IMR-90 (cell line): Measurements from ENCODE around the gene AATF. TPM values are rescaled to one million over a fixed set of nuclear protein-coding genes. Genes with fewer than 3 reads are reported as not detected.

ENCODE experiments used
- ATAC-seq: fragments of 200-7000 bp; cut with Tn5 transposase; 2 replicates; pipeline ENCODE4 v1.9.1; 2020; ENCODE audit warnings: low read depth, mild to moderate bottlenecking, moderate library complexity
- BruUV-seq: library from RNA; stranded (reverse); fragments of 400-500 nt; replicated peaks from 2 replicates; lab custom pipeline; 2021; lab: Mats Ljungman, UMichigan
- CTCF ChIA-PET: fragments of 300-600 bp; formaldehyde crosslinking; extraction: SDS; loops from one replicate; lab custom pipeline; 2021; ENCODE audit warnings: antibody characterized with exemption; lab: Yijun Ruan, JAX
- POLR2A ChIA-PET: fragments of 300-600 bp; sonication (Branson Sonifier 250); formaldehyde crosslinking; loops from one replicate; lab custom pipeline; 2022; ENCODE audit warnings: antibody characterized with exemption; ENCODE audit not compliant: unreplicated experiment; lab: Charles Lee
- DNase-seq: peaks from one replicate; pipeline ENCODE4 v3.0.0; 2013
- H2AFZ ChIP-seq: replicated peaks from 2 replicates; pipeline ENCODE3; 2013; ENCODE audit warnings: low read length, mild to moderate bottlenecking; ENCODE audit not compliant: poor library complexity
- H2AK5ac ChIP-seq: 2 replicates; pipeline ENCODE4 v1.6.1; 2013; ENCODE audit warnings: low read depth, low read length, inconsistent platforms
- H2AK9ac ChIP-seq: replicated peaks from 2 replicates; pipeline ENCODE3; 2013; ENCODE audit warnings: mild to moderate bottlenecking, low read depth, low read length, moderate library complexity; ENCODE audit not compliant: poor library complexity
- H2BK120ac ChIP-seq: 2 replicates; pipeline ENCODE4 v1.6.1; 2013; ENCODE audit warnings: low read depth, low read length, inconsistent platforms
- H2BK15ac ChIP-seq: 3 replicates; pipeline ENCODE4 v1.6.1; 2013; ENCODE audit warnings: low read depth, low read length, inconsistent platforms
- H2BK20ac ChIP-seq: 2 replicates; pipeline ENCODE4 v1.6.1; 2013; ENCODE audit warnings: low read depth, mild to moderate bottlenecking, inconsistent platforms, low read length, moderate library complexity
- H2BK5ac ChIP-seq: 2 replicates; pipeline ENCODE4 v1.6.1; 2013; ENCODE audit warnings: mild to moderate bottlenecking, low read depth, low read length, inconsistent platforms; ENCODE audit not compliant: poor library complexity, severe bottlenecking
- H3K14ac ChIP-seq: replicated peaks from 2 replicates; pipeline ENCODE4 v1.6.1; 2013; ENCODE audit warnings: low read depth, low read length, inconsistent platforms
- H3K18ac ChIP-seq: 2 replicates; pipeline ENCODE4 v1.6.1; 2013; ENCODE audit warnings: low read depth, low read length, control low read depth
- H3K23ac ChIP-seq: 2 replicates; pipeline ENCODE4 v1.6.1; 2013; ENCODE audit warnings: low read depth, low read length, inconsistent platforms
- H3K27ac ChIP-seq: 2 replicates; pipeline ENCODE4 v1.5.1; 2013; ENCODE audit warnings: mild to moderate bottlenecking, control low read depth, low read length; ENCODE audit not compliant: insufficient read depth
- H3K27me3 ChIP-seq: 2 replicates; pipeline ENCODE4 v1.6.1; 2013; ENCODE audit warnings: low read length; ENCODE audit not compliant: control insufficient read depth, insufficient read depth
- H3K36me3 ChIP-seq: 2 replicates; pipeline ENCODE4 v1.6.1; 2013; ENCODE audit warnings: low read length, mixed read lengths; ENCODE audit not compliant: control insufficient read depth, insufficient read depth
- H3K4ac ChIP-seq: 2 replicates; pipeline ENCODE4 v1.6.1; 2013; ENCODE audit warnings: low read depth, low read length, inconsistent platforms
- H3K4me1 ChIP-seq: 2 replicates; pipeline ENCODE4 v1.6.1; 2013; ENCODE audit warnings: low read length, mixed read lengths; ENCODE audit not compliant: control insufficient read depth, insufficient read depth
- H3K4me2 ChIP-seq: 2 replicates; pipeline ENCODE4 v1.6.1; 2013; ENCODE audit warnings: low read depth, mild to moderate bottlenecking, control low read depth, low read length, moderate library complexity
- H3K4me3 ChIP-seq: 2 replicates; pipeline ENCODE4 v1.5.1; 2013; ENCODE audit warnings: low read depth, mild to moderate bottlenecking, control low read depth, low read length, moderate library complexity; ENCODE audit not compliant: insufficient read depth
- H3K56ac ChIP-seq: 2 replicates; pipeline ENCODE4 v1.6.1; 2013; ENCODE audit warnings: low read length, inconsistent platforms; ENCODE audit not compliant: insufficient read depth; ENCODE audit errors: extremely low read depth
- H3K79me1 ChIP-seq, 2 experiments: 2 replicates each; pipeline ENCODE4 v1.6.1; 2013; ENCODE audit warnings: low read length in 2 of 2, inconsistent platforms in 1 of 2, low read depth in 1 of 2
- H3K9ac ChIP-seq: 2 replicates; pipeline ENCODE4 v1.6.1; 2013; ENCODE audit warnings: low read depth, low read length, control low read depth
- H3K9me1 ChIP-seq: 2 replicates; pipeline ENCODE4 v1.6.1; 2013; ENCODE audit warnings: low read length, inconsistent platforms; ENCODE audit not compliant: insufficient read depth
- H3K9me3 ChIP-seq: 2 replicates; pipeline ENCODE4 v1.6.1; 2013; ENCODE audit warnings: low read length; ENCODE audit not compliant: control insufficient read depth, insufficient read depth
- H4K20me1 ChIP-seq: 2 replicates; pipeline ENCODE4 v1.6.1; 2013; ENCODE audit warnings: low read length, inconsistent platforms; ENCODE audit not compliant: insufficient read depth
- H4K5ac ChIP-seq: 2 replicates; pipeline ENCODE4 v1.6.1; 2013; ENCODE audit warnings: mild to moderate bottlenecking, low read depth, low read length, control low read depth
- H4K8ac ChIP-seq, 2 experiments: 2 replicates each; pipeline ENCODE4 v1.6.1; 2013; ENCODE audit warnings: low read depth in 2 of 2, low read length in 2 of 2, control low read depth in 1 of 2, inconsistent platforms in 1 of 2
- H4K91ac ChIP-seq: 2 replicates; pipeline ENCODE4 v1.6.1; 2013; ENCODE audit warnings: low read depth, low read length, inconsistent platforms; ENCODE audit not compliant: insufficient read depth
- BHLHE40 ChIP-seq: fragments of 150-350 bp; IDR thresholded peaks from 2 replicates; pipeline ENCODE4 v1.6.1; 2016; ENCODE audit warnings: mild to moderate bottlenecking, low read depth, low read length
- CEBPB ChIP-seq: IDR thresholded peaks from 2 replicates; pipeline ENCODE4 v1.6.1; 2012; ENCODE audit warnings: low read depth, low read length, improper control_type of control experiment
- CHD1 ChIP-seq: IDR thresholded peaks from 2 replicates; pipeline ENCODE4 v1.6.1; 2012; ENCODE audit warnings: low read depth, low read length, improper control_type of control experiment
- CTCF ChIP-seq: conservative IDR thresholded peaks from 2 replicates; pipeline ENCODE4 v1.5.1; 2012; ENCODE audit warnings: mild to moderate bottlenecking, low read depth, low read length, improper control_type of control experiment
- ELK1 ChIP-seq: fragments of 150-350 bp; IDR thresholded peaks from 2 replicates; pipeline ENCODE4 v1.6.1; 2016; ENCODE audit warnings: low read depth, mild to moderate bottlenecking, low read length, moderate library complexity, borderline replicate concordance
- FOS ChIP-seq: fragments of 150-350 bp; IDR thresholded peaks from 2 replicates; pipeline ENCODE4 v1.6.1; 2016; ENCODE audit warnings: low read depth, low read length
- MAFK ChIP-seq: IDR thresholded peaks from 2 replicates; pipeline ENCODE4 v1.6.1; 2012; ENCODE audit warnings: low read depth, low read length, improper control_type of control experiment
- MAZ ChIP-seq: IDR thresholded peaks from 2 replicates; pipeline ENCODE4 v1.6.1; 2012; ENCODE audit warnings: low read depth, mild to moderate bottlenecking, low read length, improper control_type of control experiment, moderate library complexity, borderline replicate concordance
- MXI1 ChIP-seq: IDR thresholded peaks from 2 replicates; pipeline ENCODE4 v1.6.1; 2012; ENCODE audit warnings: low read depth, mild to moderate bottlenecking, low read length, moderate library complexity, borderline replicate concordance
- NFE2L2 ChIP-seq: fragments of 150-350 bp; IDR thresholded peaks from 2 replicates; pipeline ENCODE4 v1.6.1; 2016; ENCODE audit warnings: low read depth, mild to moderate bottlenecking, low read length
- POLR2A ChIP-seq: IDR thresholded peaks from 2 replicates; pipeline ENCODE4 v1.6.1; 2012; ENCODE audit warnings: mild to moderate bottlenecking, low read depth, low read length
- RAD21 ChIP-seq: IDR thresholded peaks from 2 replicates; pipeline ENCODE4 v1.6.1; 2012; ENCODE audit warnings: low read length, improper control_type of control experiment
- RFX5 ChIP-seq: IDR thresholded peaks from 2 replicates; pipeline ENCODE4 v1.8.0; 2012; ENCODE audit warnings: low read depth, mild to moderate bottlenecking, low read length, moderate library complexity
- SMC3 ChIP-seq: fragments of 150-350 bp; IDR thresholded peaks from 2 replicates; pipeline ENCODE4 v1.6.1; 2016; ENCODE audit warnings: low read depth, mild to moderate bottlenecking, antibody characterized with exemption, low read length, moderate library complexity
- USF2 ChIP-seq: fragments of 150-350 bp; IDR thresholded peaks from 2 replicates; pipeline ENCODE4 v1.6.1; 2017; ENCODE audit warnings: mild to moderate bottlenecking, antibody characterized with exemption, low read length, low read depth
- WGBS, 2 experiments: methylation state at CpG; one replicate each; pipeline versions ENCODE4 v1.1.5 to v1.1.7; 2013; ENCODE audit warnings: missing lambda C conversion rate in 2 of 2; ENCODE audit not compliant: insufficient read length in 1 of 2; ENCODE audit errors: extremely low coverage in 2 of 2; 5-methylcytosine and 5-hydroxymethylcytosine counted together
- dilution Hi-C: fragments of 300-500 bp; cut with HindIII; formaldehyde crosslinking; loops from one replicate; pipeline ENCODE4 v1.14.3; 2018; ENCODE audit warnings: low sequenced_read_pairs; ENCODE audit not compliant: unreplicated experiment
- in situ Hi-C: fragments of 300-500 bp; cut with MboI; formaldehyde crosslinking; loops from 3 replicates; pipeline ENCODE4 v1.14.3; 2019; ENCODE audit warnings: low sequenced_read_pairs, inconsistent platforms, mixed read lengths
- intact Hi-C: fragments of 100-400 bp; cut with micrococcal nuclease; formaldehyde crosslinking; loops from 2 replicates; pipeline ENCODE4 v1.10.0; 2022
- polyA plus RNA-seq, 3 experiments: library from polyadenylated mRNA; depleted of rRNA; stranded (reverse); fragments of >200 nt; gene quantifications; 2 replicates each; pipeline ENCODE4 v1.2.3, GENCODE V29; 2012; ENCODE audit warnings: low replicate concordance in 1 of 3
- total RNA-seq: library from RNA; depleted of rRNA; stranded (reverse); fragments of >200 nt; gene quantifications from 2 replicates; pipeline ENCODE4 v1.2.3, GENCODE V29; 2012

AATF gene
- total and polyA plus RNA-seq, 2 of the 4 experiments (the other 2 are of a cell fraction) = 21.0 to 34.8 TPM

- TF ChIP-seq MAZ (no peak), POLR2A (no peak), BHLHE40 (no peak), NFE2L2 (no peak), MAFK (no peak), ELK1 (no peak), CHD1 (no peak), FOS (no peak), RAD21 (no peak), SMC3 (no peak), CEBPB (no peak), USF2 (no peak), MXI1 (no peak), CTCF (no peak), RFX5 (no peak)
Measured at GRCh38 chr17:36919407-36919968, 29.3 kb upstream of the AATF start.

More at GRCh38 chr17:36919407-36919968, 29.3 kb upstream of the AATF start:
- no peak overlapping the region for H2BK5ac ChIP-seq
- BruUV-seq = no TSS peak
- H3K4me1 ChIP-seq = no peaks in the 10 kb centered on the region
- H3K23ac ChIP-seq = no peak overlapping the region
- H2AFZ ChIP-seq = peak overlapping the region; percentile 34
- no peaks in the 10 kb centered on the region for H3K9me1 ChIP-seq
- H3K18ac ChIP-seq = no peak overlapping the region
- H3K9ac ChIP-seq = no peak overlapping the region
- POLR2A ChIA-PET = no interaction called here
- in situ Hi-C loops (no loop called here), intact Hi-C loops (no loop called here), dilution Hi-C loops (no loop called here)
- no peak overlapping the region for H3K56ac ChIP-seq
- no peak overlapping the region for H3K4me3 ChIP-seq
- H4K20me1 ChIP-seq = no peaks in the 10 kb centered on the region
- H4K91ac ChIP-seq = no peak overlapping the region
- no peak overlapping the region for H3K4ac ChIP-seq
- DNase-seq = no peak
- no peak overlapping the region for H2BK20ac ChIP-seq
- H2BK15ac ChIP-seq = no peak overlapping the region
- H2BK120ac ChIP-seq = no peak overlapping the region
- H3K27me3 ChIP-seq = peaks cover 45% of the 10 kb centered on the region
- H2AK5ac ChIP-seq = no peak overlapping the region
- no peak for ATAC-seq
- CTCF ChIA-PET = no interaction called here
- no peak overlapping the region for H4K5ac ChIP-seq
- H3K79me1 ChIP-seq = no peaks in the 10 kb centered on the region
- no peak overlapping the region for H3K14ac ChIP-seq
- H2AK9ac ChIP-seq = no peak overlapping the region
- H3K4me2 ChIP-seq = no peak overlapping the region
- no peak overlapping the region for H3K27ac ChIP-seq
- no peaks in the 10 kb centered on the region for H3K9me3 ChIP-seq
- no peaks in the 10 kb centered on the region for H3K36me3 ChIP-seq
- WGBS, 2 experiments = 90% methylated on average over 4 of the region's 7 CpGs; no CpG with 5 or more reads in 1 of the 2 experiments
- H4K8ac ChIP-seq = no peak overlapping the region
